HEK293T (cell line): ENCODE data around the gene DACH1.

Experiments
- BHLHE40 ChIP-seq: fragments of 450-650 bp; IDR thresholded peaks from 2 replicates; pipeline ENCODE4 v1.6.1; 2016; ENCODE audit warnings: mild to moderate bottlenecking, moderate library complexity, borderline replicate concordance
- ELF4 ChIP-seq: fragments of 450-650 bp; IDR thresholded peaks from 2 replicates; pipeline ENCODE4 v1.6.1; 2017; ENCODE audit warnings: antibody characterized with exemption
- LEF1 ChIP-seq: fragments of 450-650 bp; IDR thresholded peaks from 2 replicates; pipeline ENCODE4 v1.6.1; 2017; ENCODE audit warnings: mild to moderate bottlenecking, borderline replicate concordance

- TF ChIP-seq ELF4 (no peak), LEF1 (no peak), BHLHE40 (no peak)
Measured at GRCh38 chr13:71830323-71830722, 36.7 kb downstream of the DACH1 start.
